Psoas muscle (tissue), 8 donors: ENCODE data around the gene HTR1D. TPM values are rescaled to one million over a fixed set of nuclear protein-coding genes. Genes with fewer than 3 reads are reported as not detected.
"Not testable (repeated sequence)": the region's sequence is repeated elsewhere in the genome, so short reads cannot be mapped to it uniquely, and the experiment has no call there.

Experiments
- ATAC-seq, 4 donors: fragments of 200-7000 bp; cut with Tn5 transposase; one replicate each; pipeline ENCODE4 v1.9.1; 2020; ENCODE audit warnings: moderate library complexity in 3 of 4, mild to moderate bottlenecking in 2 of 4
- DNase-seq, 2 donors: peaks; one replicate each; pipeline ENCODE4 v3.0.0-alpha.2; 2020
- H3K27ac ChIP-seq: fragments of 200-600 bp; one replicate; pipeline ENCODE4 v1.8.0; 2022
- H3K27me3 ChIP-seq, 3 donors: fragments of 200-600 bp in 1 of 3; one replicate each; pipeline versions ENCODE4 v1.6.1 to v1.8.0; 2013 to 2022; ENCODE audit warnings: low read length in 2 of 3, mild to moderate bottlenecking in 2 of 3, moderate library complexity in 1 of 3; ENCODE audit not compliant: insufficient read depth in 3 of 3
- H3K36me3 ChIP-seq, 2 donors: fragments of 200-600 bp in 1 of 2; one replicate each; pipeline versions ENCODE4 v1.6.1 to v1.8.0; 2013 to 2022; ENCODE audit warnings: low read depth in 1 of 2, mild to moderate bottlenecking in 1 of 2, moderate library complexity in 1 of 2; ENCODE audit not compliant: insufficient read depth in 1 of 2
- H3K4me1 ChIP-seq: fragments of 200-600 bp; one replicate; pipeline ENCODE4 v1.8.0; 2022
- H3K4me3 ChIP-seq: fragments of 200-600 bp; one replicate; pipeline ENCODE4 v1.8.0; 2022; ENCODE audit warnings: mild to moderate bottlenecking
- H3K9me3 ChIP-seq: fragments of 200-600 bp; one replicate; pipeline ENCODE4 v1.8.0; 2022
- CTCF ChIP-seq: fragments of 200-600 bp; IDR thresholded peaks from one replicate; pipeline ENCODE4 v1.8.0; 2022; ENCODE audit warnings: antibody characterized with exemption
- WGBS, 3 donors: extraction: QIAGEN DNeasy Blood & Tissue Kit; methylation state at CpG; one replicate each; pipeline versions ENCODE4 v1.1.6 to v1.1.7; 2013; 5-methylcytosine and 5-hydroxymethylcytosine counted together
- intact Hi-C, 2 donors: fragments of 100-400 bp; cut with DNase I; formaldehyde crosslinking; loops; one replicate each; pipeline versions ENCODE4 v1.11.0 to v1.14.2; 2022
- polyA plus RNA-seq, 3 donors: library from polyadenylated mRNA; stranded (reverse); fragments of 200-250 nt; gene quantifications; one replicate each; pipeline ENCODE4 v1.2.3, GENCODE V29; 2013
- total RNA-seq, 4 donors: library from RNA; stranded (reverse); fragmentation: NEBNext Ultra II Directional in 2 of 4; extraction: Animal tissue kit (Norgen Biotek cat#: 25700) in 2 of 4; gene quantifications; one replicate each; pipeline versions ENCODE4 v1.2.1 to v1.2.4, GENCODE V29; 2021 to 2023
- donor health status: healthy with polysubstance abuse.
- donor health status: DM: no; HTN: no; CAD: no; lungs with moderate emphysema.
- donor health status: Bipolar disorder and iron deficiency.
- donor health status: healthy.
- donor health status: DM: yes; HTN: yes; CAD: no.
- donor health status: DM: no; HTN: no; CAD: no.
- donor health status: DM: no; HTN: no; CAD: no.
- donor health status: DM: yes; HTN: yes; CAD: no.

HTR1D gene
- total and polyA plus RNA-seq, 7 donors, result 0.03 to 0.06 TPM; not detected in 5

DNA sequence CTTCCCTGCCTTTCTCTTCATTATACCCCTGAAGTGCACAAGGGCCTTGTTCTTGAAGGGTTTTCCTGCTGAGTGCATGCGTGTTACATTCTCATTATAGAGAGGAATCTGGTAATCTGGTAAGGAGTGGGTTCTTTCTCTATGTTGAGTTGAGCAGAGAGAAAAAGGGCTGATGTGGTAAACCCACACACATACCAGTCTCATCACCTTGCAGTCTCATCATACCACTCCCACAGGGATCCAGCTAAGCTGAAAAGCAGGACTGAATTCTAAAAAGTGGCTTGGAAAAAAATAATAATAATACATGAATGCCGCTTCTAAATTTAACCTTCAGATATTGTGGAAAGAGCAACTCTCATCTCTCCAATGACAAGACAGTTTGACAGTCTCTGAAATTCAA lies 10.5 kb upstream of the HTR1D start:
- 78 to 93% (median 86%) methylated on average over 2 of the region's 2 CpGs for WGBS, 3 donors
- intact Hi-C loops, result no loop called here
- H3K4me3 ChIP-seq, result no peak overlapping the region
- no peaks in the 10 kb centered on the region for H3K9me3 ChIP-seq
- H3K4me1 ChIP-seq, result no peaks in the 10 kb centered on the region
- ATAC-seq, result no peak
- H3K27me3 ChIP-seq, result peaks cover 0 to 13% (median 12%) of the 10 kb centered on the region in 3 donors
- no peak for DNase-seq
- no peak overlapping the region for H3K27ac ChIP-seq
- H3K36me3 ChIP-seq, result no peaks in the 10 kb centered on the region
- TF ChIP-seq CTCF, result no peak

DNA sequence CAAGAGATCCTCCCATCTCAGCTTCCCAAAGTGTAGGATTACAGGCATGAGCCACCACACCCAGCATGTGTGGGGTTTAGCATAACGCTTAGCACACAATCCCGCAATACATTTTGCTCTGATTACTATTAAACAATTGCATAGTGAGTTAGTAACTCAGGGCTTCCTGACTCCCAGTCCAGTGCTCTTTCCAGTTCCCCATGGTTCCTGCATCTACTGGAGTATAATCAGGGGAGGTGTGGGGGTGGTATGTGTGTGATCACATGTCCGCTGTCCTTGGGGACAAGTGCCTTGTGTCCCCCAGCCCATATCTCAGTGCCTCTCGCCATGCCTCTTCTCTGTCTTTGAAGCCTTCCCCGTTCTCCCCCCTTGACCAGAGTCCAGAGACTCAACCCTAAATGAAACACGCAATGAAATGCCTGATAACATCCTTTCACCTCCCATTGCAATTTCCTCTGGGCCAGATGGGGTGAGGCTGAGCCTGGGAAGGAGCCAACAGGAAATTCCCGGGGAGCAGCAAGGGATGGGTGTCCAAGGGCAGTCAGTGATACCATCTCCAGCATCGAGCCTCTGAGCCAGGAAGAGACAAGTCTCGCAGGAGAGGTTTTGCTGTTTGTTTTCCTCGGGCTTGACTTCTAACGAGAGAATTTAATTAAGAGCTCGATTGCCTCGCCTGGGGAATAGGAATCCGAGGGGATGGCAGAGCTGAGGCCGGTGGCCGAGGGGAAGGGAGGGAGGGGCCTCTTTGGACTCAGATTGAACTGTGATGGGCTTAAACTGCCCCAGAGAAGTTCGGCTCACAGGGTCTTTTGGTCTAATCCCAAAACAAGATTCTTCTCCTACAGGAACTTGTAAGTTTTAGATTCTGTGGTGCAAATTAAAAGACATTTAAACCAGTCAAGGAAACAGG lies 7.7 kb upstream of the HTR1D start:
- Histone ChIP-seq H3K27ac (no peak overlapping the region), H3K9me3 (no peaks in the 10 kb centered on the region), H3K27me3 (peaks cover 0 to 19% (median 12%) of the 10 kb centered on the region in 3 donors), H3K4me1 (no peaks in the 10 kb centered on the region), H3K4me3 (no peak overlapping the region), H3K36me3 (no peaks in the 10 kb centered on the region)
- TF ChIP-seq CTCF, result no peak
- intact Hi-C loops, result no loop called here
- ATAC-seq (no peak), DNase-seq (peak in 1 of 2 donors; percentile 20)
- 25 to 29% (median 26%) methylated on average over 17 of the region's 17 CpGs for WGBS, 3 donors

DNA sequence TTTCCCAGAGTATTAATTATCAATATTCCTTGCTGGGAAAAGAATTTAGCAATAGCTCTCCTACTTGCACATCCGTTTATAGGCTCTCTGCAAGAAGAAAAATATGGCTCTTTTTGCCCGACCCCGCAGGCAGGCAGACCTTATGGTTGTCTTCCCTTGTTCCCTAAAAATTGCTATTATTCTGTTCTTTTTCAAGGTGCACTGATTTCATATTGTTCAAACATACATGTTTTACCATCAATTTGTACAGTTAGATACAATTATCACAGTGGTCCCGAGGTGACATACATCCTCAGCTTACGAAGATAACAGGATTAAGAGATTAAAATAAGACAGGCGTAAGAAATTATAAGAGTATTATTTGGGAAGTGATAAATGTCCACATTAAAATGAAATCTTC lies 6.7 kb upstream of the HTR1D start:
- WGBS, 3 donors, result 71 to 79% (median 74%) methylated on average over 6 of the region's 6 CpGs
- H3K4me1 ChIP-seq, H3K27ac ChIP-seq, intact Hi-C loops, H3K9me3 ChIP-seq, DNase-seq, H3K4me3 ChIP-seq, H3K36me3 ChIP-seq, ATAC-seq: not testable (repeated sequence)
- H3K27me3 ChIP-seq, result peaks cover 0 to 27% (median 12%) of the 10 kb centered on the region in 3 donors

- H3K27me3 ChIP-seq, result peaks cover 0 to 31% (median 12%) of the 10 kb centered on the region in 3 donors
- H3K27ac ChIP-seq, H3K4me3 ChIP-seq, intact Hi-C loops, H3K36me3 ChIP-seq, H3K4me1 ChIP-seq, DNase-seq, ATAC-seq, H3K9me3 ChIP-seq: not testable (repeated sequence)
- WGBS, 3 donors, result 53 to 63% (median 58%) methylated on average over 1 of the region's 1 CpG
These were observed 6.2 kb upstream of the HTR1D start for GRCh38 chr1:23223490-23223951.

DNA sequence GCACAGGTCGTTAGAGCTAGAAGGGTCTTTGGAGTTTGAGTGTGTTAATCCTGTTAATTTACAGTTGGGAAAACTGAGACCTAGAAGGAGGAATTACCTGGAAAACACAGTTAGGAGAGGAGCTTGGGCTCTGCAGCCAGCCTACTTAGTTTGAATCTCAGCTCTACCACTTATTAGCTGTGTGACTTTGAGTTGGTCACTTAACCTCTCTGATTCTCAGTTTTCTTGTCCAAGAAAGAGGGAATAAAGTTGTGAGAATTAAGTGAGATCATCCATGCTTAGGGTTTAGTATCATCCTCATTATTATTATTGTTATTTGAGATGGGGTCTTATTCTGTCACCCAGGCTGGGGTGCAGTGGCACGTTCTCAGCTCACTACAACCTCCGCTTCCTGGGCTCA lies 5.4 kb upstream of the HTR1D start:
- peaks cover 0 to 38% (median 12%) of the 10 kb centered on the region in 3 donors for H3K27me3 ChIP-seq
- no peak for TF ChIP-seq CTCF
- intact Hi-C loops, result no loop called here
- H3K9me3 ChIP-seq, result no peaks in the 10 kb centered on the region
- DNase-seq (no peak), ATAC-seq (no peak)
- 78 to 86% (median 80%) methylated on average over 3 of the region's 3 CpGs for WGBS, 3 donors
- no peak overlapping the region for H3K27ac ChIP-seq
- no peaks in the 10 kb centered on the region for H3K4me1 ChIP-seq
- no peaks in the 10 kb centered on the region for H3K36me3 ChIP-seq
- H3K4me3 ChIP-seq, result no peak overlapping the region
